A549 (cell line): Measurements from ENCODE around the gene BCL2L11. TPM values are rescaled to one million over a fixed set of nuclear protein-coding genes. Genes with fewer than 3 reads are reported as not detected.

Source experiments
- ATAC-seq, 2 experiments: fragments of 200-7000 bp in 1 of 2; fragments of >200 bp in 1 of 2; cut with Nextera tagmentation in 1 of 2; cut with Tn5 transposase in 1 of 2; 3 replicates each; pipeline versions ENCODE4 v1.8.0 to v1.9.1; 2018 to 2020; ENCODE audit warnings: mild to moderate bottlenecking in 1 of 2, moderate library complexity in 1 of 2
- CTCF ChIA-PET: fragments of 300-600 bp; sonication (Branson Sonifier 250); formaldehyde crosslinking; extraction: SDS; loops from one replicate; lab custom pipeline; 2021; ENCODE audit warnings: antibody characterized with exemption, inconsistent platforms; lab: Yijun Ruan, JAX
- POLR2A ChIA-PET: fragments of 350-600 bp; formaldehyde crosslinking; extraction: SDS; loops from one replicate; lab custom pipeline; 2021; ENCODE audit warnings: antibody characterized with exemption, inconsistent platforms; lab: Yijun Ruan, JAX
- DNase-seq, 2 experiments: peaks; one replicate each; pipeline versions ENCODE4 v3.0.0 to v3.0.0-alpha.2; 2011 to 2016; ENCODE audit warnings: low read depth in 1 of 2, low spot score in 1 of 2
- FAIRE-seq: peaks from 2 replicates; lab custom pipeline; 2011; peaks lifted over from hg19 to GRCh38; lab: Jason Lieb, UNC
- H3K27ac ChIP-seq, 2 experiments: fragments of >200 bp; sonication (Bioruptor Twin); formaldehyde crosslinking; 3 replicates each; pipeline ENCODE4 v1.5.1; 2016 to 2017
- H3K4me1 ChIP-seq: fragments of >200 bp; sonication (Bioruptor Twin); formaldehyde crosslinking; 3 replicates; pipeline ENCODE4 v1.6.1; 2016
- H3K4me2 ChIP-seq: fragments of >200 bp; sonication (Bioruptor Twin); formaldehyde crosslinking; 3 replicates; pipeline ENCODE4 v1.6.1; 2016
- H3K4me3 ChIP-seq: fragments of >200 bp; sonication (Bioruptor Twin); formaldehyde crosslinking; 3 replicates; pipeline ENCODE4 v1.5.1; 2016
- H3K9me3 ChIP-seq: fragments of >200 bp; sonication (Bioruptor Twin); formaldehyde crosslinking; 3 replicates; pipeline ENCODE4 v1.6.1; 2016
- CBX2 ChIP-seq: fragments of 200-600 bp; sonication (generic); IDR thresholded peaks from 2 replicates; pipeline ENCODE4 v1.6.1; 2016; ENCODE audit warnings: low read depth, mild to moderate bottlenecking, borderline replicate concordance
- CBX8 ChIP-seq: fragments of 200-600 bp; sonication (generic); IDR thresholded peaks from 2 replicates; pipeline ENCODE4 v1.6.1; 2016
- CHD4 ChIP-seq: fragments of 200-600 bp; sonication (generic); IDR thresholded peaks from 2 replicates; pipeline ENCODE4 v1.6.1; 2016; ENCODE audit warnings: antibody characterized with exemption, mild to moderate bottlenecking, borderline replicate concordance
- E2F6 ChIP-seq: IDR thresholded peaks from 2 replicates; pipeline ENCODE4 v1.6.1; 2012; ENCODE audit warnings: low read depth, borderline replicate concordance
- EHF ChIP-seq: fragments of 250-450 bp; sonication (Bioruptor Pico); IDR thresholded peaks from 2 replicates; pipeline ENCODE4 v1.5.0; 2020; ENCODE audit warnings: mild to moderate bottlenecking
- FOSB ChIP-seq: fragments of 250-450 bp; sonication (Bioruptor Pico); IDR thresholded peaks from 2 replicates; pipeline ENCODE4 v1.5.0; 2020; ENCODE audit warnings: mild to moderate bottlenecking, moderate library complexity
- HOXB13 ChIP-seq: fragments of 250-450 bp; sonication (Bioruptor Pico); IDR thresholded peaks from 2 replicates; pipeline ENCODE4 v1.5.0; 2020; ENCODE audit warnings: low read depth, mild to moderate bottlenecking, moderate library complexity
- HOXB5 ChIP-seq: fragments of 250-450 bp; sonication (Bioruptor Pico); IDR thresholded peaks from 2 replicates; pipeline ENCODE4 v1.5.0; 2020; ENCODE audit warnings: mild to moderate bottlenecking, moderate library complexity
- KDM5A ChIP-seq: fragments of 200-600 bp; sonication (generic); IDR thresholded peaks from 2 replicates; pipeline ENCODE4 v1.6.1; 2016; ENCODE audit warnings: antibody characterized with exemption, mild to moderate bottlenecking
- MAFK ChIP-seq: fragments of 450-650 bp; IDR thresholded peaks from 2 replicates; pipeline ENCODE4 v1.6.1; 2014; ENCODE audit not compliant: partially characterized antibody
- MAX ChIP-seq: IDR thresholded peaks from 2 replicates; pipeline ENCODE4 v1.6.1; 2012
- MYC ChIP-seq: IDR thresholded peaks from 2 replicates; pipeline ENCODE4 v1.6.1; 2012; ENCODE audit warnings: mild to moderate bottlenecking, inconsistent platforms, low read length, improper control_type of control experiment, borderline replicate concordance
- NFE2L2 ChIP-seq: fragments of 150-350 bp; conservative IDR thresholded peaks from 2 replicates; pipeline ENCODE4 v1.6.1; 2014; ENCODE audit warnings: low read length
- POLR2A ChIP-seq: IDR thresholded peaks from 2 replicates; pipeline ENCODE4 v1.6.1; 2012; ENCODE audit warnings: mild to moderate bottlenecking, low read length
- POLR2AphosphoS2 ChIP-seq: conservative IDR thresholded peaks from 2 replicates; pipeline ENCODE4 v1.6.1; 2012; ENCODE audit warnings: low read length, improper control_type of control experiment, inconsistent platforms
- RAD21 ChIP-seq, 2 experiments: fragments of >200 bp in 1 of 2; sonication (Bioruptor Twin) in 1 of 2; formaldehyde crosslinking in 1 of 2; IDR thresholded peaks in 1 of 2; conservative IDR thresholded peaks in 1 of 2; 2 replicates in 1 of 2; 3 replicates in 1 of 2; pipeline ENCODE4 v1.6.1; 2012 to 2018; ENCODE audit warnings: inconsistent platforms in 1 of 2
- RARB ChIP-seq: fragments of 250-450 bp; sonication (Bioruptor Pico); IDR thresholded peaks from 2 replicates; pipeline ENCODE4 v1.8.0; 2021; ENCODE audit warnings: mild to moderate bottlenecking, moderate library complexity
- RNF2 ChIP-seq: fragments of 200-600 bp; sonication (generic); IDR thresholded peaks from 2 replicates; pipeline ENCODE4 v1.6.1; 2016; ENCODE audit warnings: low read depth, mild to moderate bottlenecking, antibody characterized with exemption, moderate library complexity, borderline replicate concordance
- SMC3 ChIP-seq: fragments of >200 bp; sonication (Bioruptor Twin); formaldehyde crosslinking; IDR thresholded peaks from 3 replicates; pipeline ENCODE4 v1.6.1; 2018; ENCODE audit warnings: inconsistent platforms
- SREBF2 ChIP-seq: fragments of 450-650 bp; IDR thresholded peaks from 2 replicates; pipeline ENCODE4 v1.6.1; 2014; ENCODE audit warnings: mild to moderate bottlenecking, moderate library complexity
- TFCP2L1 ChIP-seq: fragments of 250-450 bp; sonication (Bioruptor Pico); IDR thresholded peaks from 2 replicates; pipeline ENCODE4 v1.5.0; 2021; ENCODE audit warnings: mild to moderate bottlenecking
- USF2 ChIP-seq: fragments of 450-650 bp; IDR thresholded peaks from 2 replicates; pipeline ENCODE4 v1.6.1; 2014; ENCODE audit warnings: antibody characterized with exemption
- ZC3H11A ChIP-seq: fragments of 450-650 bp; IDR thresholded peaks from 2 replicates; pipeline ENCODE4 v1.6.1; 2014; ENCODE audit warnings: antibody characterized with exemption, mild to moderate bottlenecking
- WGBS: methylation state at CpG from one replicate; pipeline ENCODE4 v1.1.6; 2017; ENCODE audit errors: missing lambda C conversion rate; 5-methylcytosine and 5-hydroxymethylcytosine counted together
- polyA plus RNA-seq, 4 experiments: library from polyadenylated mRNA; depleted of rRNA in 3 of 4; stranded (reverse); fragments of >200 nt; fragmentation: RNase III in 1 of 4; extraction: RNeasy Plus Mini Kit Qiagen cat#74134 plus additional on column Dnase treatment in 1 of 4; gene quantifications; 2 replicates in 3 of 4; 3 replicates in 1 of 4; pipeline ENCODE4 v1.2.3, GENCODE V29; 2011 to 2017
- TF ChIP-seq, protein P1 (sequence below): fragments of 250-450 bp; sonication (Bioruptor Pico); IDR thresholded peaks from 2 replicates; pipeline ENCODE4 v1.5.0; 2020; ENCODE audit warnings: low read depth, mild to moderate bottlenecking, moderate library complexity

BCL2L11 gene
- polyA plus RNA-seq, 2 of the 4 experiments (the other 2 are of a cell fraction): 7.4 to 14.5 TPM

- no peak overlapping the region for H3K4me3 ChIP-seq
These were observed 25.2 kb downstream of the BCL2L11 start for GRCh38 chr2:111145951-111146350.

DNA sequence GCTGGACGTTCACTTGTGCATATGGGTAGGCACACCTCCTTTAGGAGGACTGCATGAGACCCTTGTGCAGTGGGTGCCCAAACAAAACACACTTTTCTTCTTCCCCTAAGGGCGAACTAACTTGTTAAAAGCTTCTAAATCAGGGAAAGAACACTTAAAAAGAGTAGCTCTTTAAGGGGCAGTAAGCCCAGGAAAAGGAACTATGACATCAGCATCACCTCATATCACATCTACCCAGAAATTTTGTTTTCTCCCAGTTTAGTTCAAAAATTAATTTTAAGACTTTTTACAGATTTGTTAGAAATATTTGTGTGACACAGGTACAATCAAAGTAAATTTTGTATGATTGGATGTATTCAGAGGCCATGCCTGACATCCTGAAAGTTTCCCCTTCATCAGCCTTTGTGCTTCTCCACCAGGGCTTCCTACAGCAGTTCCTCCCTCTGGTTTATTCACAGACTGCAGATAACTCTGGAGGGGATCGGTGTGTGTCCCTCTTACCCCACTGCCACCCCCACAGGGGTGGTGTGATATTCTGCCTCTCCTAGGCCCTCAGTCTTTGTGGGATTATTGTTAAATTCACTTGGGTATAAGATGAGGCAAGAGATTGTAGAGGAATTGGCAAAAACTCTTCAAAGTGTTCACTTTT lies 27.6 kb downstream of the BCL2L11 start:
- WGBS: 76% methylated on average over 3 of the region's 3 CpGs
- DNase-seq (no peak), ATAC-seq (no peak), FAIRE-seq (no peak)
- no peak for TF ChIP-seq ZC3H11A
- no peak for TF ChIP-seq MAFK
- no peak for TF ChIP-seq CHD4
- TF ChIP-seq USF2: no peak
- TF ChIP-seq SMC3: no peak
- no peak for TF ChIP-seq RARB (CRISPR knock-in tag)
- TF ChIP-seq, protein P1, sequence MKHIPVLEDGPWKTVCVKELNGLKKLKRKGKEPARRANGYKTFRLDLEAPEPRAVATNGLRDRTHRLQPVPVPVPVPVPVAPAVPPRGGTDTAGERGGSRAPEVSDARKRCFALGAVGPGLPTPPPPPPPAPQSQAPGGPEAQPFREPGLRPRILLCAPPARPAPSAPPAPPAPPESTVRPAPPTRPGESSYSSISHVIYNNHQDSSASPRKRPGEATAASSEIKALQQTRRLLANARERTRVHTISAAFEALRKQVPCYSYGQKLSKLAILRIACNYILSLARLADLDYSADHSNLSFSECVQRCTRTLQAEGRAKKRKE (CRISPR knock-in tag): no peak
- no peak for TF ChIP-seq POLR2AphosphoS2
- TF ChIP-seq EHF (CRISPR knock-in tag): no peak
- no peak for TF ChIP-seq TFCP2L1 (CRISPR knock-in tag)
- TF ChIP-seq RNF2: no peak
- ChIA-PET CTCF (no interaction called here), POLR2A (no interaction called here)
- Histone ChIP-seq H3K27ac (no peak overlapping the region), H3K4me1 (peaks cover 21% of the 10 kb centered on the region), H3K9me3 (no peaks in the 10 kb centered on the region), H3K4me2 (no peak overlapping the region), H3K4me3 (no peak overlapping the region)

More at GRCh38 chr2:111145951-111146350, 25.2 kb downstream of the BCL2L11 start:
- no peak overlapping the region for H3K4me2 ChIP-seq
- POLR2A ChIA-PET: no interaction called here
- ATAC-seq (no peak), FAIRE-seq (no peak), DNase-seq (no peak)
- TF ChIP-seq POLR2A (no peak), CBX8 (no peak), CBX2 (no peak), RAD21 (conservative IDR thresholded peaks at IDR 0.05 in 1 of 2, IDR thresholded peaks at IDR 0.05 in 1 of 2) (no peak), HOXB5 (CRISPR knock-in tag) (no peak), SREBF2 (no peak), RARB (CRISPR knock-in tag) (no peak), MYC (no peak)
- WGBS: 91% methylated on average over 2 of the region's 2 CpGs
- H3K4me1 ChIP-seq: peaks cover 21% of the 10 kb centered on the region
- H3K9me3 ChIP-seq: no peaks in the 10 kb centered on the region
- H3K27ac ChIP-seq: no peak overlapping the region
- CTCF ChIA-PET: no interaction called here

GRCh38 chr2:111148925-111149324 lies 28.2 kb downstream of the BCL2L11 start:
- Histone ChIP-seq H3K9me3 (no peaks in the 10 kb centered on the region), H3K4me1 (peaks cover 21% of the 10 kb centered on the region), H3K4me3 (no peak overlapping the region), H3K4me2 (no peak overlapping the region), H3K27ac (no peak overlapping the region)
- FAIRE-seq: no peak
- ChIA-PET POLR2A (no interaction called here), CTCF (interaction anchor here (1.4 kb wide), 1 partner anchor 28 kb away, joined by 3 read pairs; the partner anchor contains the start of gene BCL2L11)
- ATAC-seq: no peak
- no peak for DNase-seq
- TF ChIP-seq SMC3 (no peak), NFE2L2 (no peak), KDM5A (no peak), POLR2A (no peak), SREBF2 (no peak), MAX (no peak), EHF (CRISPR knock-in tag) (no peak), E2F6 (no peak), FOSB (CRISPR knock-in tag) (no peak), CBX8 (no peak), HOXB13 (no peak)
- 92% methylated on average over 8 of the region's 8 CpGs for WGBS
